Measurements from ENCODE around the gene EVX2. TPM values are rescaled to one million over a fixed set of nuclear protein-coding genes. Genes with fewer than 3 reads are reported as not detected.

EVX2 gene
- polyA plus RNA-seq, 1 donor from 2014 or later = not detected

GRCh38 chr2:176076063-176076462, 7.7 kb downstream of the EVX2 start:
- Histone ChIP-seq H3K79me2 (replicated peaks; ENCODE audit: insufficient read depth, low read length) (no peaks in the 10 kb centered on the region), H3K9me2 (ENCODE audit: insufficient read depth, low read length) (no peaks in the 10 kb centered on the region), H3F3A (ENCODE audit: insufficient read depth, low read length, poor library complexity, severe bottlenecking) (no peaks in the 10 kb centered on the region), H4K20me1 (ENCODE audit: insufficient read depth) (no peaks in the 10 kb centered on the region), H3K9me3 (ENCODE audit: low read length) (peaks cover under 1% of the 10 kb centered on the region), H3K36me3 (ENCODE audit: insufficient read depth, low read length) (no peaks in the 10 kb centered on the region), H3K27ac (ENCODE audit: low read length) (no peak overlapping the region), H2AFZ (ENCODE audit: low read depth, low read length) (no peak overlapping the region), H3K9ac (ENCODE audit: low read length) (no peak overlapping the region), H3K4me2 (ENCODE audit: low read length) (no peak overlapping the region), H3K4me3 (ENCODE audit: low read length) (no peak overlapping the region), H3K27me3 (ENCODE audit: insufficient read depth, low read depth, low read length) (peaks cover 98% of the 10 kb centered on the region)
- TF ChIP-seq RAD21 (conservative IDR thresholded peaks at IDR 0.05) (no peak), POLR2AphosphoS5 (IDR thresholded peaks at IDR 0.05) (no peak), EP300 (conservative IDR thresholded peaks at IDR 0.05; ENCODE audit: poor library complexity, severe bottlenecking) (no peak), MXI1 (conservative IDR thresholded peaks at IDR 0.05; ENCODE audit: poor library complexity, severe bottlenecking) (no peak), REST (IDR thresholded peaks at IDR 0.05; ENCODE audit: borderline replicate concordance) (no peak), CTCF (IDR thresholded peaks at IDR 0.05; ENCODE audit: poor library complexity, severe bottlenecking) (no peak), TAF1 (IDR thresholded peaks at IDR 0.05; ENCODE audit: low read depth) (no peak), EZH2 (IDR thresholded peaks at IDR 0.05; ENCODE audit: borderline replicate concordance, insufficient read depth, low read length, poor library complexity, severe bottlenecking) (no peak), SMC3 (conservative IDR thresholded peaks at IDR 0.05; ENCODE audit: poor library complexity) (no peak)

GRCh38 chr2:176075481-176075880, 8.3 kb downstream of the EVX2 start:
- TF ChIP-seq MXI1 (conservative IDR thresholded peaks at IDR 0.05; ENCODE audit: poor library complexity, severe bottlenecking) (no peak), CTCF (IDR thresholded peaks at IDR 0.05; ENCODE audit: poor library complexity, severe bottlenecking) (no peak), EZH2 (IDR thresholded peaks at IDR 0.05; ENCODE audit: borderline replicate concordance, insufficient read depth, low read length, poor library complexity, severe bottlenecking) (no peak), TAF1 (IDR thresholded peaks at IDR 0.05; ENCODE audit: low read depth) (no peak), REST (IDR thresholded peaks at IDR 0.05; ENCODE audit: borderline replicate concordance) (no peak), SMC3 (conservative IDR thresholded peaks at IDR 0.05; ENCODE audit: poor library complexity) (no peak), POLR2AphosphoS5 (IDR thresholded peaks at IDR 0.05) (peak; percentile 46), EP300 (conservative IDR thresholded peaks at IDR 0.05; ENCODE audit: poor library complexity, severe bottlenecking) (no peak), RAD21 (conservative IDR thresholded peaks at IDR 0.05) (no peak)
- Histone ChIP-seq H3K4me3 (ENCODE audit: low read length) (no peak overlapping the region), H3F3A (ENCODE audit: insufficient read depth, low read length, poor library complexity, severe bottlenecking) (no peaks in the 10 kb centered on the region), H4K20me1 (ENCODE audit: insufficient read depth) (no peaks in the 10 kb centered on the region), H2AFZ (ENCODE audit: low read depth, low read length) (no peak overlapping the region), H3K79me2 (replicated peaks; ENCODE audit: insufficient read depth, low read length) (no peaks in the 10 kb centered on the region), H3K9me2 (ENCODE audit: insufficient read depth, low read length) (no peaks in the 10 kb centered on the region), H3K27ac (ENCODE audit: low read length) (no peak overlapping the region), H3K36me3 (ENCODE audit: insufficient read depth, low read length) (no peaks in the 10 kb centered on the region), H3K9me3 (ENCODE audit: low read length) (peaks cover 4% of the 10 kb centered on the region), H3K9ac (ENCODE audit: low read length) (no peak overlapping the region), H3K4me2 (ENCODE audit: low read length) (no peak overlapping the region), H3K27me3 (ENCODE audit: insufficient read depth, low read depth, low read length) (peaks cover 98% of the 10 kb centered on the region)
